CD8-positive, alpha-beta memory T cell (primary cell): ENCODE results near the gene ZNF407. TPM values are rescaled to one million over a fixed set of nuclear protein-coding genes. Genes with fewer than 3 reads are reported as not detected.
"Not testable (repeated sequence)": the region's sequence is repeated elsewhere in the genome, so short reads cannot be mapped to it uniquely, and the experiment has no call there.

Experiments
- CTCF ChIA-PET: fragments of 350-600 bp; sonication (Branson Sonifier 250); formaldehyde crosslinking; loops from one replicate; lab custom pipeline; 2021; ENCODE audit warnings: antibody characterized with exemption; lab: Charles Lee
- POLR2A ChIA-PET: fragments of 350-600 bp; sonication (Branson Sonifier 250); formaldehyde crosslinking; loops from one replicate; lab custom pipeline; 2021; ENCODE audit warnings: antibody characterized with exemption; lab: Charles Lee
- DNase-seq, 5 donors: peaks; one replicate each; pipeline versions ENCODE4 v3.0.0 to v3.0.0-alpha.2; 2020 to 2022; ENCODE audit warnings: mixed read lengths in 1 of 5
- H3K27ac ChIP-seq: one replicate; pipeline ENCODE4 v1.7.0; 2013; ENCODE audit warnings: low read depth, mild to moderate bottlenecking, low read length, moderate library complexity
- H3K27me3 ChIP-seq: 2 replicates; pipeline ENCODE4 v1.7.0; 2013; ENCODE audit warnings: low read length, mild to moderate bottlenecking; ENCODE audit not compliant: insufficient read depth, poor library complexity, severe bottlenecking
- H3K36me3 ChIP-seq: 2 replicates; pipeline ENCODE4 v1.7.0; 2013; ENCODE audit warnings: mild to moderate bottlenecking, low read length, moderate library complexity; ENCODE audit not compliant: insufficient read depth
- H3K4me1 ChIP-seq: 2 replicates; pipeline ENCODE4 v1.7.0; 2013; ENCODE audit warnings: mild to moderate bottlenecking, low read length, moderate library complexity; ENCODE audit not compliant: insufficient read depth
- H3K4me3 ChIP-seq: 2 replicates; pipeline ENCODE4 v1.7.0; 2013; ENCODE audit warnings: mild to moderate bottlenecking, low read length
- H3K9me3 ChIP-seq: 2 replicates; pipeline ENCODE4 v1.7.0; 2013; ENCODE audit warnings: mild to moderate bottlenecking, low read length
- H3K27ac Mint-ChIP-seq, 8 donors: one replicate each; pipeline ENCODE4 v1.8.0; 2020 to 2021; ENCODE audit warnings: mixed read lengths in 8 of 8, mild to moderate bottlenecking in 6 of 8, inconsistent platforms in 3 of 8, moderate library complexity in 3 of 8
- H3K27me3 Mint-ChIP-seq, 2 donors: one replicate each; pipeline ENCODE4 v1.8.0; 2020 to 2021; ENCODE audit warnings: mixed read lengths in 2 of 2, mild to moderate bottlenecking in 1 of 2, moderate library complexity in 1 of 2
- H3K36me3 Mint-ChIP-seq, 3 donors: one replicate each; pipeline ENCODE4 v1.8.0; 2020 to 2021; ENCODE audit warnings: mixed read lengths in 3 of 3, inconsistent platforms in 1 of 3, mild to moderate bottlenecking in 1 of 3
- H3K4me1 Mint-ChIP-seq, 3 donors: one replicate each; pipeline ENCODE4 v1.8.0; 2020 to 2021; ENCODE audit warnings: mixed read lengths in 3 of 3, inconsistent platforms in 1 of 3, mild to moderate bottlenecking in 1 of 3
- H3K4me3 Mint-ChIP-seq, 7 donors: one replicate each; pipeline ENCODE4 v1.8.0; 2020 to 2021; ENCODE audit warnings: mixed read lengths in 7 of 7, mild to moderate bottlenecking in 6 of 7, moderate library complexity in 4 of 7, inconsistent platforms in 2 of 7
- H3K9me3 Mint-ChIP-seq, 5 donors: one replicate each; pipeline ENCODE4 v1.8.0; 2020 to 2022; ENCODE audit warnings: mixed read lengths in 5 of 5, mild to moderate bottlenecking in 3 of 5, moderate library complexity in 2 of 5, inconsistent platforms in 1 of 5
- polyA plus RNA-seq: library from polyadenylated mRNA; unstranded; fragments of 300-500 nt; fragmentation: Illumina TruSeq; gene quantifications from one replicate; pipeline ENCODE4 v1.2.3, GENCODE V29; 2021
- total RNA-seq, 2 experiments: library from RNA; stranded (reverse); gene quantifications; one replicate each; pipeline ENCODE4 v1.2.3, GENCODE V29; 2021

The ZNF407 gene
- total and polyA plus RNA-seq, 3 experiments from 2014 or later, result 4.1 to 15.5 (median 14.9) TPM

DNA sequence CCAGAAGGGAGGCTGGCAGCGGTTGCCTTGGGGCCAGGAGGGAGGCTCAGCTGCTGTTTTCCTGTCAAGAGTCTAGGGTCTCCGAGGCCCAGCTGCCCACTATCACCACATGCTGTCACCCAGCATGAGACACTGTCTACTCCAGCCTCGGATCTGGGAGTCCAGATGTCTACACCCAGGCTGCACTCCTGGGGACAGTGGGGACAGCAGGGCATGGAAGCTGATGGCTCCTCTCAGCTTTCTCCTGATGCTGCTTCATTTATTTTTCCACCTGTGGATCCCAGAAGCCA is 477.3 kb downstream of the ZNF407 start:
- Histone ChIP-seq H3K9me3 (peaks cover 12% of the 10 kb centered on the region), H3K36me3 (no peaks in the 10 kb centered on the region), H3K4me1 (peaks cover 25% of the 10 kb centered on the region), H3K4me3 (no peak overlapping the region), H3K27me3 (no peaks in the 10 kb centered on the region), H3K27ac (no peak overlapping the region)
- POLR2A ChIA-PET, result no interaction called here
- Mint-ChIP-seq H3K27ac (no peak overlapping the region), H3K27me3 (no peaks in the 10 kb centered on the region), H3K36me3 (peaks cover 11 to 38% (median 13%) of the 10 kb centered on the region in 3 donors), H3K4me1 (peaks cover 24 to 37% (median 30%) of the 10 kb centered on the region in 3 donors), H3K9me3 (peaks cover 12 to 43% (median 33%) of the 10 kb centered on the region in 5 donors), H3K4me3 (peak overlapping the region in 1 of 7 donors; percentile 37)
- CTCF ChIA-PET, result no interaction called here
- no peak for DNase-seq

DNA sequence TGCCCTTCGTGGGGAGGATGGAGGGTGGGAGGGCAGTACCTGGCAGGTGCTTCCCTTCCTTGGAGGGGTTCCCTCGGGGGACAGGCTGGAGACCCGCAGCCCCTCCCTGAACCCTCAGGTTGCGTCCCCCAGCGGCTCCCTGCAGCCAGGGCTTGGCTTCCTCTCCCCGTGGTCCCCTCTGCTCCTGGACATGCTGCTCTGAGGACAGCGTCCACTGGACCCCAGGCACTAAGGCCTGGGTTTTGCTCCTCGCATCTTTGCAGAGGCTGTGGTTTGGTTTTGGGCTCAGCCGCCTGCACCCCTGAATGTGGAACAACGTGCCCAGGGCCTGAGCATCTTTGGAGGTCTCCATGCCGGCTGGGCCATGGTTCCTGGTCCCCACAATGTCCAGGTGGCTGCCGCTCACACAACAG is 477.8 kb downstream of the ZNF407 start:
- H3K4me3 ChIP-seq, result no peak overlapping the region
- Mint-ChIP-seq H3K4me1 (peaks cover 20 to 32% (median 26%) of the 10 kb centered on the region in 3 donors), H3K9me3 (peaks cover 12 to 45% (median 33%) of the 10 kb centered on the region in 5 donors)

DNA sequence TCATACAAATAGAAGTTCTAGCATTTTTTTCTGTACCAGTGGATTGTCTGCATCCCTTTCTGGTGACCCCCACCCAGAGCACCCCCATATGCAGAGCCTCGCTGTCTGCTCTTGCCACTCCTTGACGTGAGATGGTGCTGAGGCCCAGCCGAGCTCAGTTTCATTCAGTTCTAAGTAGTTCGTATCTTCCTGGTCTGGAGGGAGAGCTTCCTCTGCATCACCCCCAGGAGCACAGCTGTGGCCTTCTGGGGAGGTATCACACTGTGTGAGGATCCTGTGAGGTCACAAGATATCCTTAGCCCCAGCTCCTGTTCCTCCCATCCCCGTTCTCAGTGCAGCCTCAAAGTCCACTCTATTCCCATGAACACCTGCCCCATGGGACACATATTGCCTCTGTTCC is 478.6 kb downstream of the ZNF407 start:
- Mint-ChIP-seq H3K27ac (no peak overlapping the region), H3K9me3 (peaks cover 12 to 45% (median 36%) of the 10 kb centered on the region in 5 donors), H3K4me3 (no peak overlapping the region), H3K4me1 (peaks cover 11 to 24% (median 17%) of the 10 kb centered on the region in 3 donors), H3K27me3 (no peaks in the 10 kb centered on the region), H3K36me3 (peaks cover 11 to 38% (median 13%) of the 10 kb centered on the region in 3 donors)
- H3K9me3 ChIP-seq, result peaks cover 12% of the 10 kb centered on the region
- no peak overlapping the region for H3K4me3 ChIP-seq
- no peak overlapping the region for H3K27ac ChIP-seq
- H3K27me3 ChIP-seq, result no peaks in the 10 kb centered on the region
- POLR2A ChIA-PET, result no interaction called here
- CTCF ChIA-PET, result no interaction called here
- no peaks in the 10 kb centered on the region for H3K36me3 ChIP-seq
- H3K4me1 ChIP-seq, result peaks cover 13% of the 10 kb centered on the region
- DNase-seq, result no peak

More for the DNA sequence above, 477.8 kb downstream of the ZNF407 start:
- Histone ChIP-seq H3K27me3 (no peaks in the 10 kb centered on the region), H3K36me3 (no peaks in the 10 kb centered on the region), H3K4me1 (peaks cover 21% of the 10 kb centered on the region), H3K9me3 (peaks cover 12% of the 10 kb centered on the region), H3K27ac (no peak overlapping the region)
- Mint-ChIP-seq H3K27ac (peak overlapping the region in 1 of 8 donors; percentile 43), H3K27me3 (no peaks in the 10 kb centered on the region), H3K36me3 (peaks cover 11 to 38% (median 13%) of the 10 kb centered on the region in 3 donors), H3K4me3 (no peak overlapping the region)
- POLR2A ChIA-PET, result no interaction called here
- CTCF ChIA-PET, result no interaction called here
- DNase-seq, result no peak

DNA sequence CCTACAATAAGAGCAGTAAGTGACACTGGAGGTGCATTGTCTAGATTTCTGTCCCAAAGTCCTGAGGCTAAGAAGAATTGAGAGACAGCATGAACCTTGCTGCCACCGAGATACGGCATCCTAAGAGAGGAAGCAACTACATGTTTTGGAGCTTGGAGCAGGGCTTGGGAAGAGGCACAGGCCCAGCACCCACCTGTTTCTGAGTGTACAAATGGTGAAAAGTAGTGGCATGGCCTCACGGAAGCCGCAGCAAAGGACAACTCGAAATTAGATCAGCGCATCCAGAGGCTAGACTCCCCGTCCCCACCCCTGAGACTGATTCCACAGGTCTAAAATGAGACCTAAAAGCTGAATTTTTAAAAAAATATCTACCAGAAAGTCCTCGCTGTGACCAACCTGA is 483.8 kb downstream of the ZNF407 start:
- no peak for DNase-seq
- ChIA-PET CTCF (no interaction called here), POLR2A (no interaction called here)
- Histone ChIP-seq H3K4me1 (no peaks in the 10 kb centered on the region), H3K9me3 (peaks cover 9% of the 10 kb centered on the region), H3K4me3 (no peak overlapping the region), H3K27ac (no peak overlapping the region), H3K36me3 (no peaks in the 10 kb centered on the region), H3K27me3 (no peaks in the 10 kb centered on the region)
- Mint-ChIP-seq H3K4me1 (no peaks in the 10 kb centered on the region), H3K4me3 (no peak overlapping the region), H3K27ac (no peak overlapping the region), H3K27me3 (peaks cover 0 to 6% of the 10 kb centered on the region in 2 donors), H3K9me3 (peaks cover 12 to 23% (median 20%) of the 10 kb centered on the region in 5 donors), H3K36me3 (peaks cover under 1 to 18% (median 6%) of the 10 kb centered on the region in 3 donors)

DNA sequence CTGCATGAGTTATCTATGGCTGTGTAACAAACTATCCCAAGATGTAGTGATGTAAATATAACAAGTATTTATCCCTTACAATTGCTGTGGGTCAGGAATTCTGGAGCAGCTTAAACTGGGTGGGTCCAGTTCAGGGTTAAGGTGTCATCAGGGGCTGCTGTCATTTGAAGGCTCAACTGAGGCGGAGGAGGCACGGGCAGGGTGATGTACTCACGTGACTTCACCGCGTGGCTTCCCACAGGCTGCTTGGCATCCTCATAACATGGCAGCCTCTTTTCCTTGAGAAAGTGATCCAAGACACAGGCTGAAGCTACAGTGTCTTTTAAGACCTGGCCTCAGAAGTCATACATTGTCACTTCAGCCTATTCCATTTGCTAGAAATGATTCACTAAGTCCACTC is 485.5 kb downstream of the ZNF407 start:
- ChIA-PET CTCF (no interaction called here), POLR2A (no interaction called here)
- Histone ChIP-seq H3K36me3 (no peaks in the 10 kb centered on the region), H3K27ac (no peak overlapping the region), H3K9me3 (no peaks in the 10 kb centered on the region), H3K4me3 (no peak overlapping the region), H3K27me3 (no peaks in the 10 kb centered on the region), H3K4me1 (no peaks in the 10 kb centered on the region)
- Mint-ChIP-seq H3K4me1 (no peaks in the 10 kb centered on the region), H3K27me3 (peaks cover 0 to 6% of the 10 kb centered on the region in 2 donors), H3K27ac (peak overlapping the region in 1 of 8 donors; percentile 50), H3K9me3 (peaks cover 2 to 9% (median 6%) of the 10 kb centered on the region in 5 donors), H3K4me3 (peak overlapping the region in 1 of 7 donors; percentile 32), H3K36me3 (peaks cover 0 to 6% (median 6%) of the 10 kb centered on the region in 3 donors)
- no peak for DNase-seq

DNA sequence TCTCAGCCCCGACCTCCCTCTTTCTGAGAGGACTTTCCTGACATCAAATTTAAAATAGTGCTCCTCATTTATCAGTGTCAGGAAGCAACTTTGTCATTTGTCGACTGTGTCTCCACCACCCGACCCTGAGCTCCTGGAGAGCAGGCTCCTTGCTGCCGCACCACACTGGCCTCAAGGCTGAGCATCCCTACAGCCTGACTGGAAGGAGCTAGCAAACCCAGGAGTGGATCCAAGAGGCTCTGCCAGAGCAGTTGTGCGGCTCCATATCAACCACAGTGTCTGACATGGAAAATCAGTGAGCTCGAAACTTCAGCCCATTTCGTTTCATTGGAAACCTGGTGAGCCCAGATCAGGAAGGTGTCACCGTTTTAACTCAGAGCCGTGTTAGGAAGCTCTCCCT is 486.1 kb downstream of the ZNF407 start:
- H3K27ac Mint-ChIP-seq, result no peak overlapping the region
- CTCF ChIA-PET, result no interaction called here
- peaks cover 0 to 6% (median 3%) of the 10 kb centered on the region in 3 donors for H3K36me3 Mint-ChIP-seq
- H3K9me3 Mint-ChIP-seq, result peaks cover 0 to 6% (median 2%) of the 10 kb centered on the region in 5 donors
- POLR2A ChIA-PET, result no interaction called here
- H3K27me3 ChIP-seq, result no peaks in the 10 kb centered on the region
- no peaks in the 10 kb centered on the region for H3K36me3 ChIP-seq
- H3K4me3 ChIP-seq, result no peak overlapping the region
- no peaks in the 10 kb centered on the region for H3K4me1 Mint-ChIP-seq
- H3K9me3 ChIP-seq, result no peaks in the 10 kb centered on the region
- no peaks in the 10 kb centered on the region for H3K4me1 ChIP-seq
- H3K27me3 Mint-ChIP-seq, result peaks cover 0 to 6% of the 10 kb centered on the region in 2 donors
- H3K4me3 Mint-ChIP-seq, result no peak overlapping the region
- DNase-seq, result no peak
- H3K27ac ChIP-seq, result no peak overlapping the region

DNA sequence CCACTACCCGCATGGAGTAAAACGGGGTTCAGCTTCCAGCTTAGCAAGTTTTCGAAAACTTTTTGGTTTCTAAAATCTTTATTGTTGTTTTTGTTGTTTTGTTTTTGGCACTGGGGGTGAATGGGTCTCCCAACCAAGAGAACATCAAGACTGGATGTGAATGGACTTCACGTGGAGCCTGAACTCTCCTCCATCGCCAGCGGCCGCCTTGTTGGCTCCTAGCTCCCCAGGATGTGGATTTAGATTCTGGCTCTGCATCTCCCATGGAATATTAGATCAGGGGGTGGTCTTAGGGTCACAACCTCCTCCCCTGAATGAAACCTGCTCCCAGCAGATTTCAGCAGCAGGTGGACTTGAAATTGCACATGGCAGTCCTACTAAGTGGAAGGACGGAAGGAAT is 488.0 kb downstream of the ZNF407 start:
- CTCF ChIA-PET, result not testable (repeated sequence)

DNA sequence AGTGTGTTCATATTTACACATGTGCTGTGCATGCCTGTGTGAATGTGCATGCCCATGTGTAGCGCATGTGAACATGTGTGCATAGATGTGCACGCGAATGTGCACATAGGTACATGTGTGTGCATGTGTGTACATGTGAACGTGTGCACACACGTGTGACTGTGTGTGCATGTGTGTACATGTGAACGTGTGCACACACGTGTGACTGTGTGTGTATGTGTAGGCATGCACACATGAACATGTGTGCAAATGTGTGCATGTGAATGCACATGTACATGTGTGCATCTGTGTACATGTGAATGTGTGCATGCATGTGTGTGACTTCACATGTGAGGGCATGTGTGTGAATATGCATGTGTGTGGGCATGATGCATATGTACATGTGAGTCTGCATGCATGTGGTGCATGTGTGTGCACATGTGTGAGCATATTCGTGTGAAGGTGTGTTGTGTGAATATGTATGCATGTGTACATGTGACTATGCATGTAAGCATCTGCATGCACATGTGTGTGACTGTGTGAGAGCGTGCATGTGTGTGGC is 488.9 kb downstream of the ZNF407 start:
- H3K27ac Mint-ChIP-seq, result no peak overlapping the region
- DNase-seq, result no peak
- H3K9me3 Mint-ChIP-seq, result no peaks in the 10 kb centered on the region
- H3K27me3 ChIP-seq, result no peaks in the 10 kb centered on the region
- no peaks in the 10 kb centered on the region for H3K4me1 ChIP-seq
- H3K4me1 Mint-ChIP-seq, result no peaks in the 10 kb centered on the region
- ChIA-PET POLR2A (no interaction called here), CTCF (no interaction called here)
- H3K4me3 ChIP-seq, result no peak overlapping the region
- H3K36me3 ChIP-seq, result no peaks in the 10 kb centered on the region
- no peaks in the 10 kb centered on the region for H3K9me3 ChIP-seq
- H3K4me3 Mint-ChIP-seq, result no peak overlapping the region
- no peak overlapping the region for H3K27ac ChIP-seq
- peaks cover 0 to 4% (median 3%) of the 10 kb centered on the region in 3 donors for H3K36me3 Mint-ChIP-seq
- H3K27me3 Mint-ChIP-seq, result peaks cover 0 to 6% of the 10 kb centered on the region in 2 donors

More for the DNA sequence above, 488.0 kb downstream of the ZNF407 start:
- H3K9me3 Mint-ChIP-seq, H3K27me3 Mint-ChIP-seq, H3K4me3 ChIP-seq, H3K27ac ChIP-seq, H3K4me1 Mint-ChIP-seq, POLR2A ChIA-PET, DNase-seq, H3K4me3 Mint-ChIP-seq, H3K36me3 Mint-ChIP-seq, H3K27me3 ChIP-seq, H3K4me1 ChIP-seq, H3K36me3 ChIP-seq, H3K9me3 ChIP-seq: not testable (repeated sequence)
- H3K27ac Mint-ChIP-seq, result peak overlapping the region in 1 of 8 donors; percentile 20
